Neural crest cell (in vitro differentiated cells): Measurements from ENCODE around the gene TPI1. TPM values are rescaled to one million over a fixed set of nuclear protein-coding genes. Genes with fewer than 3 reads are reported as not detected.

ENCODE experiments used
- DNase-seq: peaks from one replicate; pipeline ENCODE4 v3.0.0; 2021; ENCODE audit warnings: low read depth, mixed read lengths, low spot score
- H3K27ac Mint-ChIP-seq: one replicate; pipeline ENCODE4 v1.8.0; 2021; ENCODE audit warnings: mild to moderate bottlenecking, mixed read lengths; ENCODE audit not compliant: unreplicated experiment
- H3K27me3 Mint-ChIP-seq: 2 replicates; pipeline ENCODE4 v1.8.0; 2021; ENCODE audit warnings: low read depth, mild to moderate bottlenecking, mixed read lengths
- H3K36me3 Mint-ChIP-seq: 2 replicates; pipeline ENCODE4 v1.8.0; 2021; ENCODE audit warnings: low read depth, mild to moderate bottlenecking, mixed read lengths
- H3K4me1 Mint-ChIP-seq: 2 replicates; pipeline ENCODE4 v1.8.0; 2021; ENCODE audit warnings: mixed read lengths
- H3K4me3 Mint-ChIP-seq: one replicate; pipeline ENCODE4 v1.8.0; 2021; ENCODE audit warnings: mild to moderate bottlenecking, mixed read lengths
- H3K9me3 Mint-ChIP-seq: 2 replicates; pipeline ENCODE4 v1.8.0; 2021; ENCODE audit warnings: mixed read lengths
- total RNA-seq: library from RNA; stranded (reverse); gene quantifications from 2 replicates; pipeline ENCODE4 v1.2.1, GENCODE V29; 2021
- TF ChIP-seq, protein P1 (sequence below): fragments of 200-600 bp; sonication (generic); conservative IDR thresholded peaks from 2 replicates; pipeline ENCODE4 v1.5.0; 2021; ENCODE audit warnings: antibody characterized with exemption, mild to moderate bottlenecking

TPI1 gene
- total RNA-seq, 1 donor from 2014 or later, result 685 TPM

DNA sequence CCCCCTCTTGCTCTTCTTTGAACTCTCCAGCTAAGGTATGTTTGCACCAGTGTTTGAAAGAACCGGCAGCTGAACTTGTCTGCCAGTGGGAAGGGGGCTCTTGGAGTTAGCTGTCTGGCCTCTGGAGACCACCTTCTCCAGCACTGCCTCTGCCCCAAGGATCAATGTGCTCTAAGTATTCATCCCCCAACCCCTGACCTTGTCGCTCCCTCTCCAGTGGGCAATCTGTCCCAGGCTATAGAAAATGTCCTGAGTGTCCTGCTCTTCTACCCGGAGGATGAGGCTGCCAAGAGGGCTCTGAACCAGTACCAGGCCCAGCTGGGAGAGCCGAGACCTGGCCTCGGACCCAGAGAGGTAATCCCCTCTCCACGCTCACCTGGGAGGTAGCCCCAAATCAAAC lies 36.3 kb upstream of the TPI1 start:
- Mint-ChIP-seq H3K4me1 (peaks cover 39% of the 10 kb centered on the region), H3K36me3 (peaks cover 9% of the 10 kb centered on the region), H3K4me3 (peak overlapping the region; percentile 98), H3K27me3 (peaks cover 3% of the 10 kb centered on the region), H3K9me3 (no peaks in the 10 kb centered on the region), H3K27ac (no peak overlapping the region)
- TF ChIP-seq, protein P1, sequence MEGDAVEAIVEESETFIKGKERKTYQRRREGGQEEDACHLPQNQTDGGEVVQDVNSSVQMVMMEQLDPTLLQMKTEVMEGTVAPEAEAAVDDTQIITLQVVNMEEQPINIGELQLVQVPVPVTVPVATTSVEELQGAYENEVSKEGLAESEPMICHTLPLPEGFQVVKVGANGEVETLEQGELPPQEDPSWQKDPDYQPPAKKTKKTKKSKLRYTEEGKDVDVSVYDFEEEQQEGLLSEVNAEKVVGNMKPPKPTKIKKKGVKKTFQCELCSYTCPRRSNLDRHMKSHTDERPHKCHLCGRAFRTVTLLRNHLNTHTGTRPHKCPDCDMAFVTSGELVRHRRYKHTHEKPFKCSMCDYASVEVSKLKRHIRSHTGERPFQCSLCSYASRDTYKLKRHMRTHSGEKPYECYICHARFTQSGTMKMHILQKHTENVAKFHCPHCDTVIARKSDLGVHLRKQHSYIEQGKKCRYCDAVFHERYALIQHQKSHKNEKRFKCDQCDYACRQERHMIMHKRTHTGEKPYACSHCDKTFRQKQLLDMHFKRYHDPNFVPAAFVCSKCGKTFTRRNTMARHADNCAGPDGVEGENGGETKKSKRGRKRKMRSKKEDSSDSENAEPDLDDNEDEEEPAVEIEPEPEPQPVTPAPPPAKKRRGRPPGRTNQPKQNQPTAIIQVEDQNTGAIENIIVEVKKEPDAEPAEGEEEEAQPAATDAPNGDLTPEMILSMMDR, result no peak
- no peak for DNase-seq

DNA sequence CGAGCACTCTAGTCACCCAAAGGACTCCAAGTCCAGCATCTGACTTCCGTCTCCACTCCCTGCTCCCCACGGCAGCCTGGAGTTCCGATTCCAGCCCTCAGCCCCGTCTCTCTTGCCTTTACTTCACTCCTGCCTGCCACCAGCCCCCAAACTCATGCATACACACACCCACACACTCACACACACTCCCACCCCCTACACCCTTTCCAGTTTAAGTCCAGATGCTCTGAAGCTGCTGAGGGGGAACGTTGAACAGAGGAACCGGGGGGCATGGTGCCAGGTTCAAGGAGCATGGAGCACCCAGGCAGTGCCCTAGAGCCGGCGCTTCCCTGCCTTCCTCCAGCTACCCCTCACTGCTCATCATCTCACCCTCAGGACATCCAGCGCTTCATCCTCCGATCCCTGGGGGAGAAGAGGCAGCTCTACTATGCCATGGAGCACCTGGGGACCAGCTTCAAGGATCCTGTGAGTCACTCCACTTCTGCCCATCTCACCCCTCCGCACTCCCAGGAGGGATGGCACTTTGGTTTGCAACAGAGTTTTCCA lies 35.8 kb upstream of the TPI1 start:
- peaks cover 9% of the 10 kb centered on the region for H3K36me3 Mint-ChIP-seq
- H3K4me3 Mint-ChIP-seq, result peak overlapping the region; percentile 98
- H3K4me1 Mint-ChIP-seq, result peaks cover 38% of the 10 kb centered on the region
- no peaks in the 10 kb centered on the region for H3K9me3 Mint-ChIP-seq
- TF ChIP-seq, protein P1, result no peak
- peaks cover 3% of the 10 kb centered on the region for H3K27me3 Mint-ChIP-seq
- no peak overlapping the region for H3K27ac Mint-ChIP-seq
- DNase-seq, result no peak

DNA sequence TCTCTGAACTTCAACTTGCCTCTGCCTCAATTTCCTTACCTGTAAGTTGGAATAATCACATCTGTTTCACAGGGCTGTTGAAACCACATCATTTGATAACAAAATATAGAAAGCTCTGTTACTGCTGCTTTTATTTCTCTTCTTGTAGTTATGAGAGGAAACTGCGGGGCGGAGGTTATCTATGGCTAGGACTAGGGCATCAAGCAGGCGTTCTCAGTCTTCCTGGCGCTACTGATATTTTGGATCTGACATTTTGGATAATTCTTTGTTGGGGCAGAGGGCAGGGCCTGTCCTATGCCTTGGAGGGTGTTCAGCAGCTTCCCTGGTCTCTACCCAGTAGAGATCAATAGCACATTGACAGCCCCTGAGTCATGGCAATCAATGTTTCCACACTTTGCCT lies 35.2 kb upstream of the TPI1 start:
- TF ChIP-seq, protein P1, result no peak
- peaks cover 9% of the 10 kb centered on the region for H3K36me3 Mint-ChIP-seq
- no peaks in the 10 kb centered on the region for H3K9me3 Mint-ChIP-seq
- H3K27ac Mint-ChIP-seq, result no peak overlapping the region
- peaks cover 36% of the 10 kb centered on the region for H3K4me1 Mint-ChIP-seq
- no peak for DNase-seq
- H3K27me3 Mint-ChIP-seq, result peaks cover 3% of the 10 kb centered on the region
- peak overlapping the region; percentile 68 for H3K4me3 Mint-ChIP-seq

DNA sequence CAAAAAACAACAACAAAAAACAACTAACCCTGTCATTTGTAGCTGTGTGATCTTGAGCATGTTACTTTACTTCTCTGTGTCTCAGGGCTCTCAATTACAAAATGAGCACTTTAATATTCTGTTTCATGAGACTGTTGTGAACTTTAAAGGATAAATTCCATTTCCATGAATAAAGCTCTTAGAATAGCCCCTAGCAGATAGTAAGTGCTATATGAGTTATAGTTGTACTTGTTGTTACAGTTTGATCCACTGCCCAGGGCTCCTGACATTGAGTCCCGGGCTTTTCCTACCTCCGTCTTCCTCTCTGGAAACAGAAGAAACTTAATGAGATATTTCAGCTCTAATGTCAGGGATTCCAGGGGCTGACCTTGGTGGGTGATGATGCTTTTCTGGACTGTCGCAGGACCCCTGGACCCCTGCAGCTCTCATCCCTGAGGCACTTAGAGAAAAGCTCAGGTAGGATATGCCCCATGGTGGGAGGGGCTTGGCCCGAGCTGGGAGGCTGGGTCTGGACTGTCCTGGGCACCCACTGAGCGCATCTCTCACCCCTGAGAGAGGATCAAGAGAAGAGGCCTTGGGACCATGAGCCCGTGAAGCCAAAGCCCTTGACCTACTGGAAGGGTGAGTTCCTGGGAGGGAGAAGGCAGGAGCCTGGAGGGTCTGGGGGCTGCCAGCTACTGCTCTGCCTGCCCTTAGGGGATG lies 34.0 kb upstream of the TPI1 start:
- H3K27ac Mint-ChIP-seq, result no peak overlapping the region
- peak overlapping the region; percentile 69 for H3K4me3 Mint-ChIP-seq
- peaks cover 6% of the 10 kb centered on the region for H3K36me3 Mint-ChIP-seq
- TF ChIP-seq, protein P1, result no peak
- peaks cover 26% of the 10 kb centered on the region for H3K4me1 Mint-ChIP-seq
- DNase-seq, result no peak
- H3K27me3 Mint-ChIP-seq, result no peaks in the 10 kb centered on the region
- no peaks in the 10 kb centered on the region for H3K9me3 Mint-ChIP-seq

DNA sequence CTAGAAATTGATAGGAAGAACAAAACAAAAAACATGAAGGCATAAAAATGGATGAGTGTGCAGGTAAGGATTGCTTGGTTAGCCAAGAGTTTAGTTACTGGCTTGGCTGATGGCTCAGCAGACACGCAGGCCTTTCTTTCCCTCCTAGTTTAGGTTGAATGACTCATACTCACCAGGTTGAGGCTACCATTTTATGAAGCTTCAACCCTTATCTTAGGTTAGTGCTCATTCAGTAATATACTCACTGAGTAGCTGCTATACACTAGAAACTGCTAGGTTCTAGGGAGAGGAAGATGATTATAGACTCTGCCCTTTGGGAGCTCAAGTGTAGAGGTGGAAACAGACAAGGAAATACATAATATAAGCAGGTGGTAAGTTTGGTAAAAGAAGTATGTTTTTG lies 33.1 kb upstream of the TPI1 start:
- TF ChIP-seq, protein P1, result no peak
- peaks cover 22% of the 10 kb centered on the region for H3K4me1 Mint-ChIP-seq
- no peak overlapping the region for H3K27ac Mint-ChIP-seq
- no peak for DNase-seq
- peak overlapping the region; percentile 3 for H3K4me3 Mint-ChIP-seq
- H3K36me3 Mint-ChIP-seq, result peaks cover 6% of the 10 kb centered on the region
- H3K27me3 Mint-ChIP-seq, result no peaks in the 10 kb centered on the region
- H3K9me3 Mint-ChIP-seq, result no peaks in the 10 kb centered on the region
